ENCODE measurements around the gene TMEM212. TPM values are rescaled to one million over a fixed set of nuclear protein-coding genes. Genes with fewer than 3 reads are reported as not detected.

Gene TMEM212
- total and polyA plus RNA-seq, 7 donors, result not detected

DNA sequence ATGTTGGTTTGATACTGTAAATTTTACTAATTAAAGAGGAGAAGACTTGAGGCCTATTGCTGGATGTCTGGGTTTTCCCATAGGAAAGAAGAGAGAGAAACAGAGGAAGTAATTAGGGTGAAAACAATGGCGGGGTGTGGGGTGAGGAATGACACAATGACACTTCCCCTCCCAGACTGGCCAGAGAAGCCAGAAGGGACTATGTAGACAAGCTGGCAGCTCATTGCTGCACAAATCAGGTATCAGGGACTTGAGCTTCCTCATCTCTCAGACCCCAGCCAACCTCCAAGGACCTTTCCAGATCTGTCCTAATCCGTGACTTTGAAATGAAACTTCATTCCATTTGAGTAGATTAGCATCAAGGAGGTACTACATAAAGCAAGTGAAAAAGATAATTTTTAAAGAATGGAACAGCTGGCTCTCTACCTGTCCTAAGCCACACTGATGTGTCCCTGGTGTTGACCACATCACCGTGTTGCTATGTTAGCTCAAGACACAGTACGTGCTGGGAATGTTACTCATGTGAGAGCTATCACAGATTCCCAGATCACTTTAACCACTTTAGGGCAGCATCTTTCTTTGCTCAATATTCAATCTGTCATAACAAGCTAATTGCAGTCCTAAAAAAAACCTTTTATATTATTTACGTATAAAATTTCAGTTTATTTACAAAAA lies 22.2 kb downstream of the TMEM212 start:
- Histone ChIP-seq H3K27ac (no peak overlapping the region), H3K4me1 (no peaks in the 10 kb centered on the region), H3K36me3 (ENCODE audit: insufficient read depth in 1 of 2, low read depth in 1 of 2) (no peaks in the 10 kb centered on the region), H3K9me3 (no peaks in the 10 kb centered on the region), H3K27me3 (ENCODE audit: insufficient read depth in 3 of 3, low read length in 2 of 3) (no peaks in the 10 kb centered on the region), H3K4me3 (no peak overlapping the region)
- ATAC-seq (no peak), DNase-seq (no peak)
- intact Hi-C loops (cut with DNase I), result no loop called here
- TF ChIP-seq, protein P1, sequence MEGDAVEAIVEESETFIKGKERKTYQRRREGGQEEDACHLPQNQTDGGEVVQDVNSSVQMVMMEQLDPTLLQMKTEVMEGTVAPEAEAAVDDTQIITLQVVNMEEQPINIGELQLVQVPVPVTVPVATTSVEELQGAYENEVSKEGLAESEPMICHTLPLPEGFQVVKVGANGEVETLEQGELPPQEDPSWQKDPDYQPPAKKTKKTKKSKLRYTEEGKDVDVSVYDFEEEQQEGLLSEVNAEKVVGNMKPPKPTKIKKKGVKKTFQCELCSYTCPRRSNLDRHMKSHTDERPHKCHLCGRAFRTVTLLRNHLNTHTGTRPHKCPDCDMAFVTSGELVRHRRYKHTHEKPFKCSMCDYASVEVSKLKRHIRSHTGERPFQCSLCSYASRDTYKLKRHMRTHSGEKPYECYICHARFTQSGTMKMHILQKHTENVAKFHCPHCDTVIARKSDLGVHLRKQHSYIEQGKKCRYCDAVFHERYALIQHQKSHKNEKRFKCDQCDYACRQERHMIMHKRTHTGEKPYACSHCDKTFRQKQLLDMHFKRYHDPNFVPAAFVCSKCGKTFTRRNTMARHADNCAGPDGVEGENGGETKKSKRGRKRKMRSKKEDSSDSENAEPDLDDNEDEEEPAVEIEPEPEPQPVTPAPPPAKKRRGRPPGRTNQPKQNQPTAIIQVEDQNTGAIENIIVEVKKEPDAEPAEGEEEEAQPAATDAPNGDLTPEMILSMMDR (IDR thresholded peaks at IDR 0.05), result no peak
- 71 to 74% (median 71%) methylated on average over 5 of the region's 5 CpGs for WGBS, 3 donors

DNA sequence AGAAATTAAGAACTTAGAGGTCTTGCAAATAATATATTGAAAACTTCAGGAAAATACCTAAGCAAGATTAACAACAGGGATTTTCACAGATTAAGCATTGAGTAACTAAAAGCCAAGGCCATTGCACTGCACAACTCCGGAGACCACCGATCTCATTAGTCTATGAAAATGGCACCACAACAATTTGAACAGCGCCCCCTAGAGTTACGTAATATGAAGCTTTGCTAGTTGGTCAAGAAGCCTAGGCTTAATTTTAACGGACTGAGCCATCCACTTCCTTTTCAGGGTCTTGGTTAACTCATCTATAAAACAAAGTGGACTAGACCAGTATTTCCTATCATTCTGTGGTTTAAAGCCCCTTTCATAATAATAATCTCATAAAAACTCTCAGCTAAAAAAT lies 24.8 kb downstream of the TMEM212 start:
- no peak overlapping the region for H3K27ac ChIP-seq
- H3K4me1 ChIP-seq, result no peaks in the 10 kb centered on the region
- H3K9me3 ChIP-seq, result no peaks in the 10 kb centered on the region
- DNase-seq (no peak), ATAC-seq (no peak)
- H3K36me3 ChIP-seq (ENCODE audit: insufficient read depth in 1 of 2, low read depth in 1 of 2), result no peaks in the 10 kb centered on the region
- 79 to 90% (median 87%) methylated on average over 5 of the region's 5 CpGs for WGBS, 3 donors
- H3K27me3 ChIP-seq (ENCODE audit: insufficient read depth in 3 of 3, low read length in 2 of 3), result no peaks in the 10 kb centered on the region
- no peak overlapping the region for H3K4me3 ChIP-seq
- intact Hi-C loops (cut with DNase I), result no loop called here
- TF ChIP-seq, protein P1 (IDR thresholded peaks at IDR 0.05), result no peak

DNA sequence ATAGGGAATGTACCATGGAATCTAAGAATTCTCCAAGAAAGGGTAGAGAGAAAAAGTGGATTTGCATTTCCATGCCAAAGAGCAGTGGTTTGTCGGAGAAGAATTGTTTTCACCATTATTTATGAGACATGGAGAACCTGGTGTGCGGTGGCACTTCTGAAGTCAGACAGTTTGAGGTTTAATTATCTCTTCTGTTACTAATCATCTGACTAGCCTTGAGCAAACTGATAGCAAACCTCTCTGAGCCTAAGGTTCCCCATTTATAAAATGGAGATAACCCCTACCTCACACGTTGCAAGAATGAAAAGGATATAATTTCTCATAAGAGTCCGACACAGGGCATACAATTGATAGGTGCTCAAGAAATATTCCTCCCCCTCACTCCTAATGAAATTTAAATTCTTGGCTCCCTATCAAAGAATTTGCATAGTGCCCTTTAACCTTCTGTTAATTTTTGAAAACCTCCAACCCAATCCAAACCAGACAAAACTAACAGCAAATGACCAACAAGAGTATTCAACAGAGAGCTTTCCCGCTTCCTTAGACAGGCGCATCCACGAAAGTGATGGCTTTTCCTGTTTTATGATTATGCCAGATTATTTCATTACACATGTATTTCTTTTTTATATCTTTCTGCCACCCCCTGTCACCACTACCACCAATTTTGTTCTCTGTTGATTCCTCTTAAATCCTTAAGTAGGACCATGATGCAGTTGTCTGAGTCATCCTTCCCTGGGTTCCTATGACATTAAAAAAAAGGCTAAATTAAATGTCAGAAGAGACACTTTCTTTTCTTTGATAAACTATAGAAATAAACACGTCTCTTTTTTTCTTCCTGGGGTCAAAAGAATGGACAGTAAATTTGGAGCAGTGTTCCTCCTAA lies 28.5 kb downstream of the TMEM212 start:
- Histone ChIP-seq H3K4me3 (no peak overlapping the region), H3K9me3 (no peaks in the 10 kb centered on the region), H3K27me3 (ENCODE audit: insufficient read depth in 3 of 3, low read length in 2 of 3) (no peaks in the 10 kb centered on the region), H3K36me3 (ENCODE audit: insufficient read depth in 1 of 2, low read depth in 1 of 2) (no peaks in the 10 kb centered on the region), H3K27ac (no peak overlapping the region), H3K4me1 (no peaks in the 10 kb centered on the region)
- ATAC-seq (no peak), DNase-seq (no peak)
- intact Hi-C loops (cut with DNase I), result no loop called here
- 84 to 86% (median 86%) methylated on average over 8 of the region's 8 CpGs for WGBS, 3 donors
- TF ChIP-seq, protein P1 (IDR thresholded peaks at IDR 0.05), result no peak

DNA sequence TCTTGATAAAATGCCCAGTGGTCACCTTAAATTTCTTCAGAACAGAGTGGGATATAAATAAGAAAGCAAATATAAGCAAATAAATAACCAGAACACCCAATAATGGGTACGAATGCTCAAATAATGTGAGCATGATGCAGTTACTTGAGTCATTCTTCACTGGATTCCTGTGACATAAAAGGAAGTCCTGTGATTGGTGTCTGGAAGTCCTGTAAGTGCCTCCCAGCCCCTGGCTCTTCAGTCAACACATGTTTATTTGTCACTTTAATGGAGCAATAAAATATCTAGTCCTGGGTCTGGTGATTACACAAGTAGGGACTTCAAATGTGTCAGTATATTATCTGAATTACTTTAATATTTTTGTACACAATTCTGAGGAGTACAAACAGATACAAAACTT lies 30.4 kb downstream of the TMEM212 start:
- no peak for ATAC-seq
- no peak for DNase-seq
- Histone ChIP-seq H3K4me3 (no peak overlapping the region), H3K27me3 (ENCODE audit: insufficient read depth in 3 of 3, low read length in 2 of 3) (no peaks in the 10 kb centered on the region), H3K9me3 (no peaks in the 10 kb centered on the region), H3K27ac (no peak overlapping the region), H3K36me3 (ENCODE audit: insufficient read depth in 1 of 2, low read depth in 1 of 2) (no peaks in the 10 kb centered on the region), H3K4me1 (no peaks in the 10 kb centered on the region)
- TF ChIP-seq, protein P1 (IDR thresholded peaks at IDR 0.05), result no peak
- intact Hi-C loops (cut with DNase I), result no loop called here
- 53 to 63% (median 62%) methylated on average over 1 of the region's 1 CpG for WGBS, 3 donors

Measured in psoas muscle (tissue), 8 donors.